IMR-90 (cell line): ENCODE results near the gene BORA. TPM values are rescaled to one million over a fixed set of nuclear protein-coding genes. Genes with fewer than 3 reads are reported as not detected.

Experiments used
- ATAC-seq: fragments of 200-7000 bp; cut with Tn5 transposase; 2 replicates; pipeline ENCODE4 v1.9.1; 2020; ENCODE audit warnings: low read depth, mild to moderate bottlenecking, moderate library complexity
- BruUV-seq: library from RNA; stranded (reverse); fragments of 400-500 nt; replicated peaks from 2 replicates; lab custom pipeline; 2021; lab: Mats Ljungman, UMichigan
- CTCF ChIA-PET: fragments of 300-600 bp; formaldehyde crosslinking; extraction: SDS; loops from one replicate; lab custom pipeline; 2021; ENCODE audit warnings: antibody characterized with exemption; lab: Yijun Ruan, JAX
- POLR2A ChIA-PET: fragments of 300-600 bp; sonication (Branson Sonifier 250); formaldehyde crosslinking; loops from one replicate; lab custom pipeline; 2022; ENCODE audit warnings: antibody characterized with exemption; ENCODE audit not compliant: unreplicated experiment; lab: Charles Lee
- DNase-seq: peaks from one replicate; pipeline ENCODE4 v3.0.0; 2013
- H2AFZ ChIP-seq: replicated peaks from 2 replicates; pipeline ENCODE3; 2013; ENCODE audit warnings: low read length, mild to moderate bottlenecking; ENCODE audit not compliant: poor library complexity
- H2AK5ac ChIP-seq: 2 replicates; pipeline ENCODE4 v1.6.1; 2013; ENCODE audit warnings: low read depth, low read length, inconsistent platforms
- H2AK9ac ChIP-seq: replicated peaks from 2 replicates; pipeline ENCODE3; 2013; ENCODE audit warnings: mild to moderate bottlenecking, low read depth, low read length, moderate library complexity; ENCODE audit not compliant: poor library complexity
- H2BK120ac ChIP-seq: 2 replicates; pipeline ENCODE4 v1.6.1; 2013; ENCODE audit warnings: low read depth, low read length, inconsistent platforms
- H2BK15ac ChIP-seq: 3 replicates; pipeline ENCODE4 v1.6.1; 2013; ENCODE audit warnings: low read depth, low read length, inconsistent platforms
- H2BK20ac ChIP-seq: 2 replicates; pipeline ENCODE4 v1.6.1; 2013; ENCODE audit warnings: low read depth, mild to moderate bottlenecking, inconsistent platforms, low read length, moderate library complexity
- H2BK5ac ChIP-seq: 2 replicates; pipeline ENCODE4 v1.6.1; 2013; ENCODE audit warnings: mild to moderate bottlenecking, low read depth, low read length, inconsistent platforms; ENCODE audit not compliant: poor library complexity, severe bottlenecking
- H3K14ac ChIP-seq: replicated peaks from 2 replicates; pipeline ENCODE4 v1.6.1; 2013; ENCODE audit warnings: low read depth, low read length, inconsistent platforms
- H3K18ac ChIP-seq: 2 replicates; pipeline ENCODE4 v1.6.1; 2013; ENCODE audit warnings: low read depth, low read length, control low read depth
- H3K23ac ChIP-seq: 2 replicates; pipeline ENCODE4 v1.6.1; 2013; ENCODE audit warnings: low read depth, low read length, inconsistent platforms
- H3K27ac ChIP-seq: 2 replicates; pipeline ENCODE4 v1.5.1; 2013; ENCODE audit warnings: mild to moderate bottlenecking, control low read depth, low read length; ENCODE audit not compliant: insufficient read depth
- H3K27me3 ChIP-seq: 2 replicates; pipeline ENCODE4 v1.6.1; 2013; ENCODE audit warnings: low read length; ENCODE audit not compliant: control insufficient read depth, insufficient read depth
- H3K36me3 ChIP-seq: 2 replicates; pipeline ENCODE4 v1.6.1; 2013; ENCODE audit warnings: low read length, mixed read lengths; ENCODE audit not compliant: control insufficient read depth, insufficient read depth
- H3K4ac ChIP-seq: 2 replicates; pipeline ENCODE4 v1.6.1; 2013; ENCODE audit warnings: low read depth, low read length, inconsistent platforms
- H3K4me1 ChIP-seq: 2 replicates; pipeline ENCODE4 v1.6.1; 2013; ENCODE audit warnings: low read length, mixed read lengths; ENCODE audit not compliant: control insufficient read depth, insufficient read depth
- H3K4me2 ChIP-seq: 2 replicates; pipeline ENCODE4 v1.6.1; 2013; ENCODE audit warnings: low read depth, mild to moderate bottlenecking, control low read depth, low read length, moderate library complexity
- H3K4me3 ChIP-seq: 2 replicates; pipeline ENCODE4 v1.5.1; 2013; ENCODE audit warnings: low read depth, mild to moderate bottlenecking, control low read depth, low read length, moderate library complexity; ENCODE audit not compliant: insufficient read depth
- H3K56ac ChIP-seq: 2 replicates; pipeline ENCODE4 v1.6.1; 2013; ENCODE audit warnings: low read length, inconsistent platforms; ENCODE audit not compliant: insufficient read depth; ENCODE audit errors: extremely low read depth
- H3K79me1 ChIP-seq, 2 experiments: 2 replicates each; pipeline ENCODE4 v1.6.1; 2013; ENCODE audit warnings: low read length in 2 of 2, inconsistent platforms in 1 of 2, low read depth in 1 of 2
- H3K9ac ChIP-seq: 2 replicates; pipeline ENCODE4 v1.6.1; 2013; ENCODE audit warnings: low read depth, low read length, control low read depth
- H3K9me1 ChIP-seq: 2 replicates; pipeline ENCODE4 v1.6.1; 2013; ENCODE audit warnings: low read length, inconsistent platforms; ENCODE audit not compliant: insufficient read depth
- H3K9me3 ChIP-seq: 2 replicates; pipeline ENCODE4 v1.6.1; 2013; ENCODE audit warnings: low read length; ENCODE audit not compliant: control insufficient read depth, insufficient read depth
- H4K20me1 ChIP-seq: 2 replicates; pipeline ENCODE4 v1.6.1; 2013; ENCODE audit warnings: low read length, inconsistent platforms; ENCODE audit not compliant: insufficient read depth
- H4K5ac ChIP-seq: 2 replicates; pipeline ENCODE4 v1.6.1; 2013; ENCODE audit warnings: mild to moderate bottlenecking, low read depth, low read length, control low read depth
- H4K8ac ChIP-seq, 2 experiments: 2 replicates each; pipeline ENCODE4 v1.6.1; 2013; ENCODE audit warnings: low read depth in 2 of 2, low read length in 2 of 2, control low read depth in 1 of 2, inconsistent platforms in 1 of 2
- H4K91ac ChIP-seq: 2 replicates; pipeline ENCODE4 v1.6.1; 2013; ENCODE audit warnings: low read depth, low read length, inconsistent platforms; ENCODE audit not compliant: insufficient read depth
- BHLHE40 ChIP-seq: fragments of 150-350 bp; IDR thresholded peaks from 2 replicates; pipeline ENCODE4 v1.6.1; 2016; ENCODE audit warnings: mild to moderate bottlenecking, low read depth, low read length
- FOS ChIP-seq: fragments of 150-350 bp; IDR thresholded peaks from 2 replicates; pipeline ENCODE4 v1.6.1; 2016; ENCODE audit warnings: low read depth, low read length
- MAFK ChIP-seq: IDR thresholded peaks from 2 replicates; pipeline ENCODE4 v1.6.1; 2012; ENCODE audit warnings: low read depth, low read length, improper control_type of control experiment
- MXI1 ChIP-seq: IDR thresholded peaks from 2 replicates; pipeline ENCODE4 v1.6.1; 2012; ENCODE audit warnings: low read depth, mild to moderate bottlenecking, low read length, moderate library complexity, borderline replicate concordance
- NFE2L2 ChIP-seq: fragments of 150-350 bp; IDR thresholded peaks from 2 replicates; pipeline ENCODE4 v1.6.1; 2016; ENCODE audit warnings: low read depth, mild to moderate bottlenecking, low read length
- RAD21 ChIP-seq: IDR thresholded peaks from 2 replicates; pipeline ENCODE4 v1.6.1; 2012; ENCODE audit warnings: low read length, improper control_type of control experiment
- RFX5 ChIP-seq: IDR thresholded peaks from 2 replicates; pipeline ENCODE4 v1.8.0; 2012; ENCODE audit warnings: low read depth, mild to moderate bottlenecking, low read length, moderate library complexity
- SMC3 ChIP-seq: fragments of 150-350 bp; IDR thresholded peaks from 2 replicates; pipeline ENCODE4 v1.6.1; 2016; ENCODE audit warnings: low read depth, mild to moderate bottlenecking, antibody characterized with exemption, low read length, moderate library complexity
- WGBS, 2 experiments: methylation state at CpG; one replicate each; pipeline versions ENCODE4 v1.1.5 to v1.1.7; 2013; ENCODE audit warnings: missing lambda C conversion rate in 2 of 2; ENCODE audit not compliant: insufficient read length in 1 of 2; ENCODE audit errors: extremely low coverage in 2 of 2; 5-methylcytosine and 5-hydroxymethylcytosine counted together
- dilution Hi-C: fragments of 300-500 bp; cut with HindIII; formaldehyde crosslinking; loops from one replicate; pipeline ENCODE4 v1.14.3; 2018; ENCODE audit warnings: low sequenced_read_pairs; ENCODE audit not compliant: unreplicated experiment
- in situ Hi-C: fragments of 300-500 bp; cut with MboI; formaldehyde crosslinking; loops from 3 replicates; pipeline ENCODE4 v1.14.3; 2019; ENCODE audit warnings: low sequenced_read_pairs, inconsistent platforms, mixed read lengths
- intact Hi-C: fragments of 100-400 bp; cut with micrococcal nuclease; formaldehyde crosslinking; loops from 2 replicates; pipeline ENCODE4 v1.10.0; 2022
- polyA plus RNA-seq, 3 experiments: library from polyadenylated mRNA; depleted of rRNA; stranded (reverse); fragments of >200 nt; gene quantifications; 2 replicates each; pipeline ENCODE4 v1.2.3, GENCODE V29; 2012; ENCODE audit warnings: low replicate concordance in 1 of 3
- total RNA-seq: library from RNA; depleted of rRNA; stranded (reverse); fragments of >200 nt; gene quantifications from 2 replicates; pipeline ENCODE4 v1.2.3, GENCODE V29; 2012
- TF ChIP-seq, protein P1 (sequence below): fragments of 150-350 bp; IDR thresholded peaks from 2 replicates; pipeline ENCODE4 v1.6.1; 2017; ENCODE audit warnings: mild to moderate bottlenecking, antibody characterized with exemption, low read length, low read depth
- TF ChIP-seq, protein P2 (sequence below): fragments of 150-350 bp; IDR thresholded peaks from 2 replicates; pipeline ENCODE4 v1.6.1; 2016; ENCODE audit warnings: low read depth, mild to moderate bottlenecking, low read length, moderate library complexity, borderline replicate concordance

The BORA gene
- total and polyA plus RNA-seq, 2 of the 4 experiments (the other 2 are of a cell fraction): 4.0 to 12.2 TPM

DNA sequence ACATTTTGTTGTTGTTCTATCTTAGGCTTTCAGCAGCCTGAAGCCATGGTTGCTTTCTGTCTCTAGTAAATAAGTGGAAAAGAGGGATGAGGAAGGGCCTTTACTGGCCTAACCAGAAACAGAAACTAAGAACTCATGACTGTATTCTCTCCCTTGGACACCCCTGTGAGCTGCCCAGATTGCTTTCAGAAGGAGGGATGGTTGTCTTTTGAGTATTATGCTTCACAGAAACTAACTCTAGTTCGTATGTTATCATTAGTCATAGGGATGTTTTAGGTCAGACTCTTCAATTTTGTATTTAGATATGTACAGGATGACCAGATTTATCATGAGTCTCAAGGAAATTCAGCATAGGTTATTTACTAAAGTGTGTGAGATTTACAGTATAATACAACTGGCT, 17.5 kb downstream of the BORA start:
- POLR2A ChIA-PET: no interaction called here
- dilution Hi-C loops (no loop called here), intact Hi-C loops (no loop called here), in situ Hi-C loops (no loop called here)
- Histone ChIP-seq H3K14ac (no peak overlapping the region), H3K9me1 (no peaks in the 10 kb centered on the region), H4K91ac (no peak overlapping the region), H3K36me3 (peaks cover 5% of the 10 kb centered on the region; the same call in 1 of the 2 replicates), H3K27ac (no peak overlapping the region; the same call in 1 of the 2 replicates), H2BK15ac (no peak overlapping the region), H3K9me3 (no peaks in the 10 kb centered on the region), H3K4me3 (no peak overlapping the region), H3K4me1 (no peaks in the 10 kb centered on the region), H3K4me2 (peak overlapping the region; percentile 44; the same call in 1 of the 2 replicates), H3K27me3 (no peaks in the 10 kb centered on the region), H4K5ac (no peak overlapping the region), H4K20me1 (no peaks in the 10 kb centered on the region), H2BK120ac (no peak overlapping the region), H3K23ac (peak overlapping the region; percentile 72; the same call in 1 of the 2 replicates), H3K4ac (no peak overlapping the region), H3K18ac (no peak overlapping the region), H4K8ac (no peak overlapping the region), H3K79me1 (peaks cover 8 to 23% of the 10 kb centered on the region in 2 experiments), H2BK5ac (no peak overlapping the region), H3K9ac (no peak overlapping the region), H2AK9ac (no peak overlapping the region), H2AK5ac (no peak overlapping the region), H2BK20ac (no peak overlapping the region), H2AFZ (no peak overlapping the region), H3K56ac (no peak overlapping the region)
- no TSS peak for BruUV-seq
- TF ChIP-seq FOS: no peak
- TF ChIP-seq MXI1: no peak
- no peak for TF ChIP-seq BHLHE40
- no peak for TF ChIP-seq SMC3
- TF ChIP-seq, protein P1, sequence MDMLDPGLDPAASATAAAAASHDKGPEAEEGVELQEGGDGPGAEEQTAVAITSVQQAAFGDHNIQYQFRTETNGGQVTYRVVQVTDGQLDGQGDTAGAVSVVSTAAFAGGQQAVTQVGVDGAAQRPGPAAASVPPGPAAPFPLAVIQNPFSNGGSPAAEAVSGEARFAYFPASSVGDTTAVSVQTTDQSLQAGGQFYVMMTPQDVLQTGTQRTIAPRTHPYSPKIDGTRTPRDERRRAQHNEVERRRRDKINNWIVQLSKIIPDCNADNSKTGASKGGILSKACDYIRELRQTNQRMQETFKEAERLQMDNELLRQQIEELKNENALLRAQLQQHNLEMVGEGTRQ: no peak
- TF ChIP-seq, protein P2, sequence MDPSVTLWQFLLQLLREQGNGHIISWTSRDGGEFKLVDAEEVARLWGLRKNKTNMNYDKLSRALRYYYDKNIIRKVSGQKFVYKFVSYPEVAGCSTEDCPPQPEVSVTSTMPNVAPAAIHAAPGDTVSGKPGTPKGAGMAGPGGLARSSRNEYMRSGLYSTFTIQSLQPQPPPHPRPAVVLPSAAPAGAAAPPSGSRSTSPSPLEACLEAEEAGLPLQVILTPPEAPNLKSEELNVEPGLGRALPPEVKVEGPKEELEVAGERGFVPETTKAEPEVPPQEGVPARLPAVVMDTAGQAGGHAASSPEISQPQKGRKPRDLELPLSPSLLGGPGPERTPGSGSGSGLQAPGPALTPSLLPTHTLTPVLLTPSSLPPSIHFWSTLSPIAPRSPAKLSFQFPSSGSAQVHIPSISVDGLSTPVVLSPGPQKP: no peak
- TF ChIP-seq MAFK: no peak
- TF ChIP-seq NFE2L2: no peak
- TF ChIP-seq RFX5: no peak
- TF ChIP-seq RAD21: no peak
- CTCF ChIA-PET: no interaction called here
- ATAC-seq: peak; percentile 80
- peak; percentile 47 for DNase-seq
- WGBS, 2 experiments: no CpG with 5 or more reads among the region's 1 CpG
